GM12872 (cell line): ENCODE results near the gene NAT9.

ENCODE experiments used
- CTCF ChIP-seq: IDR thresholded peaks from 3 replicates; pipeline ENCODE4 v1.5.1; 2011; ENCODE audit warnings: low read depth, mild to moderate bottlenecking, low read length, moderate library complexity; ENCODE audit not compliant: insufficient read depth

The NAT9 gene

DNA sequence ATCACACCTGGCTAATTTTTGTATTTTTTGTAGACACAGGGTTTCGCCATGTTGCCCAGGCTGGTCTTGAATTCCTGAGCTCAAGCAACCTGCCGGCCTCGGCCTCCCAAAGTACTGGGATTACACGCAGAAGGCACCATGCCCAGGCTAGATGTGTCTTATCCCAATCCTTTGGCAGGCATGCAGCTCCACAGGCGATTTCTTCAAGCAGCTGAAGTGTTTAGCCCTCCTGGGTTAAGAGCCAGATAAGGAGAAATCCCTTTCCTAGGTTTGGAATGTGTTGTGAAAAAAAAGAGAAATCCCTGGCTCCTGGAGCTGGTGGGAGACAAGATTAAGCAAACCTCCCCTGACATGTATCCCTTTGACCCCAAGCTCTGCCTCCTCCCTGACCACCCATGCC is 29.8 kb downstream of the NAT9 start:
- TF ChIP-seq CTCF = no peak

- TF ChIP-seq CTCF = no peak
These were observed 30.5 kb downstream of the NAT9 start for GRCh38 chr17:74745548-74746177.

GRCh38 chr17:74744714-74745547 is 31.2 kb downstream of the NAT9 start:
- TF ChIP-seq CTCF = peak; percentile 100

DNA sequence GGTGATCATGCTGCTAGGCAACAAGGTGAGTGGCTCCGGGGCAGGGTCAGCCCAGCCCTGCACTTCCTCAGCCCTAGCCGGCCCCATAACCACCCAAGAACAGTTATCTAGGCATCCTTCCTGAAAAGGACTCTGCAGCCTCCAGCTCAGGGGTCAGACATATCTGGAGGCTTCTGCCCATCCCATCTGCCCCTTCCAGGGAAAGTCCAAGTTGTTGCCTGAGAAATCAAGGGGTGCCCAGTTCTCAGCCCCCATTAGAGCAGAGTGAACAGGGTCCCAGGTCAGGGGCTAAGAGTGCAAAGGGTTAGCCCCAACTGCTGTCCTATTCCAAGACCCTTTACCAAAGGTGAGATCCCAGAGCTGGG is 31.8 kb downstream of the NAT9 start:
- TF ChIP-seq CTCF = no peak

GRCh38 chr17:74743755-74744154 is 32.4 kb downstream of the NAT9 start:
- TF ChIP-seq CTCF = no peak

GRCh38 chr17:74742978-74743545 is 33.1 kb downstream of the NAT9 start:
- no peak for TF ChIP-seq CTCF

- TF ChIP-seq CTCF = no peak
These were observed 34.0 kb downstream of the NAT9 start for GRCh38 chr17:74742153-74742515.
